Measurements from ENCODE around the gene MAGEB10.
"Not testable (repeated sequence)": the region's sequence is repeated elsewhere in the genome, so short reads cannot be mapped to it uniquely, and the experiment has no call there.

MAGEB10 gene

GRCh38 chrX:27807690-27808089, at the start of gene MAGEB10:
MAGEB10 (plus strand) TSS chrX:27807990; CDS start chrX:27821307, 13,317 bp downstream.
- no peak for DNase-seq

- DNase-seq: no peak
Observed at GRCh38 chrX:27765718-27766117, 42.1 kb upstream of the MAGEB10 start.

- DNase-seq: no peak
Observed at GRCh38 chrX:27767387-27767786, 40.4 kb upstream of the MAGEB10 start.

- no peak for DNase-seq
Observed at GRCh38 chrX:27775984-27776383, 31.8 kb upstream of the MAGEB10 start.

GRCh38 chrX:27796640-27797257, 11.0 kb upstream of the MAGEB10 start:
- no peak for DNase-seq

- no peak for DNase-seq
Observed at GRCh38 chrX:27797575-27797974, 10.2 kb upstream of the MAGEB10 start.

GRCh38 chrX:27808226-27808625, 436 bp downstream of the MAGEB10 start:
- DNase-seq: no peak

GRCh38 chrX:27808991-27809859, 1.4 kb downstream of the MAGEB10 start:
- not testable (repeated sequence) for DNase-seq

- no peak for DNase-seq
Observed at GRCh38 chrX:27815209-27815608, 7.4 kb downstream of the MAGEB10 start.

- DNase-seq: no peak
Observed at GRCh38 chrX:27823812-27824211, 16.0 kb downstream of the MAGEB10 start.

- no peak for DNase-seq
Observed at GRCh38 chrX:27838185-27838584, 30.4 kb downstream of the MAGEB10 start.

- no peak for DNase-seq
Observed at GRCh38 chrX:27840881-27841280, 33.1 kb downstream of the MAGEB10 start.

- DNase-seq: no peak
Observed at GRCh38 chrX:27842859-27843258, 35.1 kb downstream of the MAGEB10 start.

- no peak for DNase-seq
Observed at GRCh38 chrX:27860337-27860736, 52.5 kb downstream of the MAGEB10 start.

- DNase-seq: no peak
Observed at GRCh38 chrX:27863809-27864208, 56.0 kb downstream of the MAGEB10 start.
